Measurements from ENCODE around the gene TK2. TPM values are rescaled to one million over a fixed set of nuclear protein-coding genes. Genes with fewer than 3 reads are reported as not detected.

The TK2 gene
- polyA plus RNA-seq, 2 of the 4 experiments (the other 2 are of a cell fraction): 13.9 to 29.5 TPM

GRCh38 chr16:66594739-66595138 lies 44.8 kb upstream of the TK2 start:
- H3K4me1 ChIP-seq: no peaks in the 10 kb centered on the region
- H3K9me3 ChIP-seq: no peaks in the 10 kb centered on the region
- 68% methylated on average over 7 of the region's 7 CpGs for WGBS (ENCODE audit: missing lambda C conversion rate)
- TF ChIP-seq NPAS2 (CRISPR knock-in tag; IDR thresholded peaks at IDR 0.05; ENCODE audit: borderline replicate concordance): no peak
- no peak for TF ChIP-seq RAD21 (conservative IDR thresholded peaks at IDR 0.05 in 1 of 2, IDR thresholded peaks at IDR 0.05 in 1 of 2)
- no peak for TF ChIP-seq ZFP36 (IDR thresholded peaks at IDR 0.05; ENCODE audit: borderline replicate concordance, partially characterized antibody)
- no peak for TF ChIP-seq KDM5A (IDR thresholded peaks at IDR 0.05)
- TF ChIP-seq, protein P1, sequence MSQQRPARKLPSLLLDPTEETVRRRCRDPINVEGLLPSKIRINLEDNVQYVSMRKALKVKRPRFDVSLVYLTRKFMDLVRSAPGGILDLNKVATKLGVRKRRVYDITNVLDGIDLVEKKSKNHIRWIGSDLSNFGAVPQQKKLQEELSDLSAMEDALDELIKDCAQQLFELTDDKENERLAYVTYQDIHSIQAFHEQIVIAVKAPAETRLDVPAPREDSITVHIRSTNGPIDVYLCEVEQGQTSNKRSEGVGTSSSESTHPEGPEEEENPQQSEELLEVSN (IDR thresholded peaks at IDR 0.05; ENCODE audit: borderline replicate concordance, low read depth): no peak
- no peak for TF ChIP-seq POLR2AphosphoS2 (conservative IDR thresholded peaks at IDR 0.05; ENCODE audit: low read length)
- TF ChIP-seq RNF2 (IDR thresholded peaks at IDR 0.05; ENCODE audit: borderline replicate concordance, low read depth): no peak
- no peak for TF ChIP-seq MAZ (IDR thresholded peaks at IDR 0.05; ENCODE audit: borderline replicate concordance, low read depth, low read length)
- no peak for TF ChIP-seq HOXB13 (CRISPR knock-in tag; IDR thresholded peaks at IDR 0.05; ENCODE audit: low read depth)
- H3K27ac ChIP-seq: no peak overlapping the region
- no peak overlapping the region for H3K4me2 ChIP-seq
- POLR2A ChIA-PET: no interaction called here
- H3K4me3 ChIP-seq: no peak overlapping the region
- CTCF ChIA-PET: interaction anchor here (0.6 to 1.3 kb wide), 4 partner anchors 13 to 224 kb away, joined by 3 to 4 read pairs (median 3); no protein-coding TSS in a partner anchor
- FAIRE-seq (no peak), ATAC-seq (no peak), DNase-seq (ENCODE audit: low read depth in 1 of 2, low spot score in 1 of 2) (no peak)

DNA sequence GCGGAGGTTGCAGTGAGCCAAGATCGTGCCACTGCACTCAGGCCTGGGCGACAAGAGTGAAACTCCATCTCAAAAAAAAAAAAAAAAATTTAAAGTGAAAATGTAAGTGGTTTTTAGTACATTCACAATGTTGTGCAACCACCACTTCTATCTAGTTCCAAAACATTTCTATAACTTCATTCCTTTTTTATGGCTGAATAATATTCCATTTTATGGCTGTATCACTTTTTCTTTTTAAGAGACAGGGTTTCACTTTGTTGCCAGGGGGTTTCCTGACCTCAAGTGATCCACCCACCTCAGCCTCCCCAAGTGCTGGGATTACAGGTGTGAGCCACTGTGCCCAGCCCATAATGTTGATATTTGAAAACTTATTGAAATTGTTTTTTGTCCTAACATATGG lies 42.9 kb upstream of the TK2 start:
- ChIA-PET POLR2A (no interaction called here), CTCF (interaction anchor here (0.8 to 1.4 kb wide), 3 partner anchors 9 to 185 kb away, joined by 3 read pairs; no protein-coding TSS in a partner anchor)
- Histone ChIP-seq H3K27ac (no peak overlapping the region), H3K4me1 (no peaks in the 10 kb centered on the region), H3K4me3 (no peak overlapping the region), H3K4me2 (no peak overlapping the region), H3K9me3 (no peaks in the 10 kb centered on the region)
- TF ChIP-seq, protein P2, sequence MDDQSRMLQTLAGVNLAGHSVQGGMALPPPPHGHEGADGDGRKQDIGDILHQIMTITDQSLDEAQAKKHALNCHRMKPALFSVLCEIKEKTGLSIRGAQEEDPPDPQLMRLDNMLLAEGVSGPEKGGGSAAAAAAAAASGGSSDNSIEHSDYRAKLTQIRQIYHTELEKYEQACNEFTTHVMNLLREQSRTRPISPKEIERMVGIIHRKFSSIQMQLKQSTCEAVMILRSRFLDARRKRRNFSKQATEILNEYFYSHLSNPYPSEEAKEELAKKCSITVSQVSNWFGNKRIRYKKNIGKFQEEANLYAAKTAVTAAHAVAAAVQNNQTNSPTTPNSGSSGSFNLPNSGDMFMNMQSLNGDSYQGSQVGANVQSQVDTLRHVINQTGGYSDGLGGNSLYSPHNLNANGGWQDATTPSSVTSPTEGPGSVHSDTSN (IDR thresholded peaks at IDR 0.05): no peak
- no peak for TF ChIP-seq KDM5A (IDR thresholded peaks at IDR 0.05)
- no peak for TF ChIP-seq ZNF302 (CRISPR knock-in tag; IDR thresholded peaks at IDR 0.05)
- no peak for TF ChIP-seq HDAC2 (IDR thresholded peaks at IDR 0.05)
- TF ChIP-seq, protein P3, sequence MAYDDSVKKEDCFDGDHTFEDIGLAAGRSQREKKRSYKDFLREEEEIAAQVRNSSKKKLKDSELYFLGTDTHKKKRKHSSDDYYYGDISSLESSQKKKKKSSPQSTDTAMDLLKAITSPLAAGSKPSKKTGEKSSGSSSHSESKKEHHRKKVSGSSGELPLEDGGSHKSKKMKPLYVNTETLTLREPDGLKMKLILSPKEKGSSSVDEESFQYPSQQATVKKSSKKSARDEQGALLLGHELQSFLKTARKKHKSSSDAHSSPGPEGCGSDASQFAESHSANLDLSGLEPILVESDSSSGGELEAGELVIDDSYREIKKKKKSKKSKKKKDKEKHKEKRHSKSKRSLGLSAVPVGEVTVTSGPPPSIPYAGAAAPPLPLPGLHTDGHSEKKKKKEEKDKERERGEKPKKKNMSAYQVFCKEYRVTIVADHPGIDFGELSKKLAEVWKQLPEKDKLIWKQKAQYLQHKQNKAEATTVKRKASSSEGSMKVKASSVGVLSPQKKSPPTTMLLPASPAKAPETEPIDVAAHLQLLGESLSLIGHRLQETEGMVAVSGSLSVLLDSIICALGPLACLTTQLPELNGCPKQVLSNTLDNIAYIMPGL (CRISPR knock-in tag; IDR thresholded peaks at IDR 0.05; ENCODE audit: borderline replicate concordance): no peak
- TF ChIP-seq SMC3 (IDR thresholded peaks at IDR 0.05): no peak
- no peak for TF ChIP-seq RCOR1 (IDR thresholded peaks at IDR 0.05; ENCODE audit: low read depth, low read length)
- TF ChIP-seq MAFK (IDR thresholded peaks at IDR 0.05; ENCODE audit: partially characterized antibody): no peak
- no peak for TF ChIP-seq FOSL2 (IDR thresholded peaks at IDR 0.05)
- TF ChIP-seq FOSL2 (CRISPR knock-in tag; IDR thresholded peaks at IDR 0.05): no peak
- TF ChIP-seq NPAS2 (CRISPR knock-in tag; IDR thresholded peaks at IDR 0.05; ENCODE audit: borderline replicate concordance): no peak
- TF ChIP-seq HOXA7 (CRISPR knock-in tag; IDR thresholded peaks at IDR 0.05): no peak
- TF ChIP-seq, protein P4, sequence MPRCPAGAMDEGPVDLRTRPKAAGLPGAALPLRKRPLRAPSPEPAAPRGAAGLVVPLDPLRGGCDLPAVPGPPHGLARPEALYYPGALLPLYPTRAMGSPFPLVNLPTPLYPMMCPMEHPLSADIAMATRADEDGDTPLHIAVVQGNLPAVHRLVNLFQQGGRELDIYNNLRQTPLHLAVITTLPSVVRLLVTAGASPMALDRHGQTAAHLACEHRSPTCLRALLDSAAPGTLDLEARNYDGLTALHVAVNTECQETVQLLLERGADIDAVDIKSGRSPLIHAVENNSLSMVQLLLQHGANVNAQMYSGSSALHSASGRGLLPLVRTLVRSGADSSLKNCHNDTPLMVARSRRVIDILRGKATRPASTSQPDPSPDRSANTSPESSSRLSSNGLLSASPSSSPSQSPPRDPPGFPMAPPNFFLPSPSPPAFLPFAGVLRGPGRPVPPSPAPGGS (IDR thresholded peaks at IDR 0.05): no peak
- no peak for TF ChIP-seq NFE2L2 (conservative IDR thresholded peaks at IDR 0.05; ENCODE audit: low read length)
- no peak for TF ChIP-seq FOSB (CRISPR knock-in tag; IDR thresholded peaks at IDR 0.05)
- no peak for TF ChIP-seq CBX8 (IDR thresholded peaks at IDR 0.05)
- TF ChIP-seq GATA3 (IDR thresholded peaks at IDR 0.05; ENCODE audit: borderline replicate concordance): no peak
- no peak for TF ChIP-seq JUNB (IDR thresholded peaks at IDR 0.05)
- DNase-seq (ENCODE audit: low read depth in 1 of 2, low spot score in 1 of 2): no peak
- FAIRE-seq: no peak
- 96% methylated on average over 3 of the region's 3 CpGs for whole genome bisulfite sequencing (ENCODE audit: missing lambda C conversion rate)
- ATAC-seq: no peak
